ENCODE measurements around the gene SOCS2.
A peak's percentile ranks its signal among the peaks of the same experiment; 100 is the strongest.

The SOCS2 gene

GRCh38 chr12:93587611-93588010 is 15.1 kb downstream of the SOCS2 start (continued):
- TF ChIP-seq ZNF843 (tag by site-specific recombination; IDR thresholded peaks at IDR 0.05) (no peak), ZNF830 (tag by site-specific recombination; IDR thresholded peaks at IDR 0.05; ENCODE audit: low read depth) (no peak)

GRCh38 chr12:93589081-93589480 is 16.6 kb downstream of the SOCS2 start:
- ChIA-PET POLR2A (no interaction called here), CTCF (interaction anchor here (0.7 kb wide), 1 partner anchor 86 kb away, joined by 6 read pairs; no protein-coding TSS in a partner anchor)
- no peak overlapping the region for H3K27ac ChIP-seq (ENCODE audit: extremely low read depth, low read depth, low read length)
- TF ChIP-seq MYNN (tag by site-specific recombination; IDR thresholded peaks at IDR 0.05; ENCODE audit: borderline replicate concordance) = no peak
- no peak for TF ChIP-seq ZSCAN16 (tag by site-specific recombination; IDR thresholded peaks at IDR 0.05)
- no peak for TF ChIP-seq ZFP69B (tag by site-specific recombination; IDR thresholded peaks at IDR 0.05)
- no peak overlapping the region for H3K4me3 ChIP-seq (ENCODE audit: low read depth, low read length)
- no peaks in the 10 kb centered on the region for H3K36me3 ChIP-seq (ENCODE audit: control insufficient read depth in 2 of 2, insufficient read depth in 1 of 2, low read length in 2 of 2)
- peaks cover 4% of the 10 kb centered on the region; the same call in 1 of the 2 replicates for H3K4me1 ChIP-seq (ENCODE audit: control insufficient read depth, insufficient read depth, low read length)
- H3K9me3 ChIP-seq (ENCODE audit: control insufficient read depth, insufficient read depth, low read depth, low read length) = no peaks in the 10 kb centered on the region

- Histone ChIP-seq H3K27ac (ENCODE audit: extremely low read depth, low read depth, low read length) (peak overlapping the region; percentile 43; the same call in 1 of the 2 replicates), H3K4me1 (ENCODE audit: control insufficient read depth, insufficient read depth, low read length) (peaks cover 4% of the 10 kb centered on the region; the same call in 1 of the 2 replicates), H3K36me3 (ENCODE audit: control insufficient read depth in 2 of 2, insufficient read depth in 1 of 2, low read length in 2 of 2) (no peaks in the 10 kb centered on the region), H3K4me3 (ENCODE audit: low read depth, low read length) (peak overlapping the region; percentile 60), H3K9me3 (ENCODE audit: control insufficient read depth, insufficient read depth, low read depth, low read length) (no peaks in the 10 kb centered on the region)
- POLR2A ChIA-PET = interaction anchor here (1.3 kb wide), 1 partner anchor 233 kb away, joined by 3 read pairs; no protein-coding TSS in a partner anchor
- CTCF ChIA-PET = interaction anchor here (0.9 to 1.0 kb wide), 2 partner anchors 22 to 137 kb away, joined by 3 read pairs; no protein-coding TSS in a partner anchor
- TF ChIP-seq ZNF513 (tag by site-specific recombination; IDR thresholded peaks at IDR 0.05) (no peak), ZNF423 (tag by site-specific recombination; IDR thresholded peaks at IDR 0.05) (peak; percentile 63), ZNF335 (tag by site-specific recombination; conservative IDR thresholded peaks at IDR 0.05) (peak; percentile 70), KLF7 (tag by site-specific recombination; IDR thresholded peaks at IDR 0.05; ENCODE audit: borderline replicate concordance) (no peak), ZNF837 (tag by site-specific recombination; IDR thresholded peaks at IDR 0.05) (no peak), ZFHX2 (tag by site-specific recombination; conservative IDR thresholded peaks at IDR 0.05) (no peak), ZNF600 (tag by site-specific recombination; IDR thresholded peaks at IDR 0.05) (peak; percentile 75), OVOL3 (tag by site-specific recombination; IDR thresholded peaks at IDR 0.05) (no peak), ZNF248 (tag by site-specific recombination; IDR thresholded peaks at IDR 0.05) (no peak), KLF8 (tag by site-specific recombination; IDR thresholded peaks at IDR 0.05) (no peak), GLIS2 (tag by site-specific recombination; IDR thresholded peaks at IDR 0.05) (0 out of 2 replicates have a peak, but pooled peaks have one; percentile 26), ZNF2 (tag by site-specific recombination; IDR thresholded peaks at IDR 0.05) (peak; percentile 29; the same call in 1 of the 2 replicates), ZNF692 (tag by site-specific recombination; IDR thresholded peaks at IDR 0.05) (0 out of 2 replicates have a peak, but pooled peaks have one; percentile 43), ZNF10 (tag by site-specific recombination; IDR thresholded peaks at IDR 0.05) (peak; percentile 24; the same call in 1 of the 2 replicates), ZXDB (tag by site-specific recombination; IDR thresholded peaks at IDR 0.05) (peak; percentile 50; the same call in 1 of the 2 replicates), ZNF433 (tag by site-specific recombination; IDR thresholded peaks at IDR 0.05; ENCODE audit: low read depth) (no peak), ZBTB6 (tag by site-specific recombination; IDR thresholded peaks at IDR 0.05) (peak; percentile 76), ZNF202 (tag by site-specific recombination; IDR thresholded peaks at IDR 0.05; ENCODE audit: borderline replicate concordance) (no peak), PRDM1 (tag by site-specific recombination; IDR thresholded peaks at IDR 0.05) (0 out of 2 replicates have a peak, but pooled peaks have one; percentile 3), BCL6B (tag by site-specific recombination; IDR thresholded peaks at IDR 0.05) (peak; percentile 74; the same call in 1 of the 2 replicates), ZSCAN4 (tag by site-specific recombination; IDR thresholded peaks at IDR 0.05) (peak; percentile 51), ZNF138 (tag by site-specific recombination; IDR thresholded peaks at IDR 0.05; ENCODE audit: borderline replicate concordance) (no peak)
Observed at GRCh38 chr12:93591137-93591868, 18.8 kb downstream of the SOCS2 start.
